Activated gamma-delta T cell treated with anti-CD3 and anti-CD28 coated beads, Interleukin-2, amount 50 U/mL, for 16 hours (primary cell): Measurements from ENCODE around the gene SIL1.
"Not testable (repeated sequence)": the region's sequence is repeated elsewhere in the genome, so short reads cannot be mapped to it uniquely, and the experiment has no call there.

ENCODE experiments used
- DNase-seq: peaks from one replicate; pipeline ENCODE4 v3.0.0-alpha.2; 2020; ENCODE audit warnings: low read depth

Gene SIL1

GRCh38 chr5:139068494-139069151 lies 129.5 kb downstream of the SIL1 start:
- no peak for DNase-seq

GRCh38 chr5:139068060-139068459 lies 130.1 kb downstream of the SIL1 start:
- DNase-seq: no peak

GRCh38 chr5:139065306-139065705 lies 132.9 kb downstream of the SIL1 start:
- DNase-seq: no peak

- no peak for DNase-seq
These were observed 133.6 kb downstream of the SIL1 start for GRCh38 chr5:139064613-139065012.

- DNase-seq: no peak
These were observed 134.5 kb downstream of the SIL1 start for GRCh38 chr5:139063664-139064054.

- no peak for DNase-seq
These were observed 135.1 kb downstream of the SIL1 start for GRCh38 chr5:139062910-139063663.

GRCh38 chr5:139061856-139062255 lies 136.3 kb downstream of the SIL1 start:
- DNase-seq: no peak

- DNase-seq: no peak
These were observed 136.9 kb downstream of the SIL1 start for GRCh38 chr5:139061274-139061673.

- no peak for DNase-seq
These were observed 140.0 kb downstream of the SIL1 start for GRCh38 chr5:139058121-139058520.

GRCh38 chr5:139057045-139057939 lies 140.9 kb downstream of the SIL1 start:
- not testable (repeated sequence) for DNase-seq

- DNase-seq: no peak
These were observed 145.2 kb downstream of the SIL1 start for GRCh38 chr5:139052975-139053374.

- DNase-seq: no peak
These were observed 146.8 kb downstream of the SIL1 start for GRCh38 chr5:139051392-139051791.

GRCh38 chr5:139050432-139050831 lies 147.7 kb downstream of the SIL1 start:
- DNase-seq: no peak

- DNase-seq: no peak
These were observed 148.4 kb downstream of the SIL1 start for GRCh38 chr5:139049780-139050179.

GRCh38 chr5:139046551-139046950 lies 151.6 kb downstream of the SIL1 start:
- no peak for DNase-seq

GRCh38 chr5:139043157-139043905 lies 154.8 kb downstream of the SIL1 start:
- no peak for DNase-seq

GRCh38 chr5:139040081-139040480 lies 158.1 kb downstream of the SIL1 start:
- DNase-seq: no peak

GRCh38 chr5:139038613-139039305 lies 159.4 kb downstream of the SIL1 start:
- no peak for DNase-seq

- no peak for DNase-seq
These were observed 160.4 kb downstream of the SIL1 start for GRCh38 chr5:139037732-139038131.

GRCh38 chr5:139036332-139036731 lies 161.8 kb downstream of the SIL1 start:
- not testable (repeated sequence) for DNase-seq

- DNase-seq: no peak
These were observed 171.0 kb downstream of the SIL1 start for GRCh38 chr5:139027150-139027549.
